K562 (cell line): ENCODE data around the gene CHRND. TPM values are rescaled to one million over a fixed set of nuclear protein-coding genes. Genes with fewer than 3 reads are reported as not detected.

Experiments used
- ATAC-seq: fragments of 200-7000 bp; cut with Tn5 transposase; 3 replicates; pipeline ENCODE4 v1.9.1; 2020; ENCODE audit warnings: moderate library complexity
- BruUV-seq: library from RNA; stranded (reverse); fragments of 400-500 nt; replicated peaks from 2 replicates; lab custom pipeline; 2021; lab: Mats Ljungman, UMichigan
- CTCF ChIA-PET: fragments of 300-600 bp; formaldehyde crosslinking; extraction: SDS; loops from one replicate; lab custom pipeline; 2021; ENCODE audit warnings: low intra/inter-chr PET ratio; lab: Yijun Ruan, JAX
- POLR2A ChIA-PET: fragments of 300-600, 350-650 bp; sonication (Branson Sonifier 250); formaldehyde crosslinking; extraction: SDS; loops from one replicate; lab custom pipeline; 2021; ENCODE audit warnings: antibody characterized with exemption, inconsistent platforms; lab: Yijun Ruan, JAX
- DNase-seq, 4 experiments: peaks; one replicate each; pipeline versions ENCODE4 v3.0.0 to v3.0.0-alpha.2; 2011 to 2018; ENCODE audit warnings: low spot score in 3 of 4, mixed read lengths in 3 of 4; ENCODE audit errors: extremely low read depth in 1 of 4
- FAIRE-seq: peaks from 2 replicates; lab custom pipeline; 2011; peaks lifted over from hg19 to GRCh38; lab: Jason Lieb, UNC
- H2AFZ ChIP-seq: 2 replicates; pipeline ENCODE4 v1.6.0; 2011; ENCODE audit warnings: low read depth, low read length, control low read depth, inconsistent platforms
- H3K27ac ChIP-seq: fragments of 200-600 bp; 3 replicates; pipeline ENCODE4 v1.8.0; 2011; ENCODE audit warnings: low read depth, mild to moderate bottlenecking, control low read depth, inconsistent platforms, low read length, moderate library complexity, mixed read lengths; ENCODE audit errors: extremely low read depth
- H3K27me3 ChIP-seq, 2 experiments: fragments of 300-600 bp in 1 of 2; 2 replicates in 1 of 2; 3 replicates in 1 of 2; pipeline versions ENCODE4 v1.6.0 to v1.8.0; 2011; ENCODE audit warnings: inconsistent platforms in 2 of 2, low read length in 2 of 2, mild to moderate bottlenecking in 1 of 2, mixed read lengths in 1 of 2, moderate library complexity in 1 of 2; ENCODE audit not compliant: control insufficient read depth in 2 of 2, insufficient read depth in 2 of 2
- H3K36me3 ChIP-seq: fragments of 300-600 bp; 3 replicates; pipeline ENCODE4 v1.8.0; 2011; ENCODE audit warnings: mild to moderate bottlenecking, low read length, inconsistent platforms; ENCODE audit not compliant: control insufficient read depth, insufficient read depth
- H3K4me1 ChIP-seq, 2 experiments: fragments of 200-600 bp in 1 of 2; replicated peaks in 1 of 2; 2 replicates in 1 of 2; 3 replicates in 1 of 2; pipeline versions ENCODE4 v1.5.1 to v1.8.0; 2011; ENCODE audit warnings: inconsistent platforms in 2 of 2, low read length in 2 of 2, mild to moderate bottlenecking in 1 of 2, mixed read lengths in 1 of 2, moderate library complexity in 1 of 2; ENCODE audit not compliant: control insufficient read depth in 2 of 2, insufficient read depth in 2 of 2
- H3K4me2 ChIP-seq: 2 replicates; pipeline ENCODE4 v1.6.1; 2011; ENCODE audit warnings: low read length, control low read depth, inconsistent platforms, mixed read lengths; ENCODE audit not compliant: insufficient read depth
- H3K4me3 ChIP-seq: fragments of 200-600 bp; sonication (generic), shearing (Covaris generic); 2 replicates; pipeline ENCODE4 v1.5.1; 2016; ENCODE audit warnings: control low read depth, inconsistent platforms
- H3K79me2 ChIP-seq: fragments of 200-600 bp; 3 replicates; pipeline ENCODE4 v1.8.0; 2011; ENCODE audit warnings: low read length, inconsistent platforms; ENCODE audit not compliant: control insufficient read depth, insufficient read depth
- H3K9ac ChIP-seq, 2 experiments: 2 replicates each; pipeline versions ENCODE4 v1.6.0 to v1.6.1; 2011; ENCODE audit warnings: low read depth in 2 of 2, low read length in 2 of 2, control low read depth in 1 of 2, inconsistent platforms in 1 of 2, mild to moderate bottlenecking in 1 of 2, mixed read lengths in 1 of 2; ENCODE audit not compliant: insufficient read depth in 1 of 2
- H3K9me1 ChIP-seq: one replicate; pipeline ENCODE4 v1.6.0; 2011; ENCODE audit warnings: inconsistent platforms, mild to moderate bottlenecking, low read length, moderate library complexity; ENCODE audit not compliant: control insufficient read depth, insufficient read depth
- H3K9me3 ChIP-seq: replicated peaks from 2 replicates; pipeline ENCODE4 v1.5.1; 2011; ENCODE audit warnings: low read depth, low read length, inconsistent platforms; ENCODE audit not compliant: control insufficient read depth, insufficient read depth
- H4K20me1 ChIP-seq: replicated peaks from 2 replicates; pipeline ENCODE4 v1.6.1; 2011; ENCODE audit warnings: low read length, inconsistent platforms, mixed read lengths; ENCODE audit not compliant: control insufficient read depth, insufficient read depth
- BHLHE40 ChIP-seq: IDR thresholded peaks from 2 replicates; pipeline ENCODE4 v1.6.1; 2011; ENCODE audit warnings: low read length, improper control_type of control experiment
- CBX5 ChIP-seq: IDR thresholded peaks from 2 replicates; pipeline ENCODE4 v1.6.1; 2014; ENCODE audit warnings: low read depth, borderline replicate concordance
- ELK1 ChIP-seq: sonication (generic); formaldehyde crosslinking; IDR thresholded peaks from 2 replicates; pipeline ENCODE4 v1.8.1; 2022; ENCODE audit warnings: missing genetic modification reagents
- RBM25 ChIP-seq: fragments of 200-400 bp; formaldehyde crosslinking; IDR thresholded peaks from 2 replicates; pipeline ENCODE4 v1.6.1; 2018; ENCODE audit warnings: low read length, low read depth, moderate library complexity; ENCODE audit not compliant: severe bottlenecking
- SIX5 ChIP-seq, 2 experiments: IDR thresholded peaks; 2 replicates each; pipeline ENCODE4 v1.6.1; 2011; ENCODE audit warnings: low read length in 2 of 2, borderline replicate concordance in 1 of 2, low read depth in 1 of 2, mild to moderate bottlenecking in 1 of 2, moderate library complexity in 1 of 2; ENCODE audit not compliant: insufficient read depth in 1 of 2
- ZBTB11 ChIP-seq, 3 experiments: fragments of 200-800 bp in 1 of 3; fragments of 250-450 bp in 1 of 3; fragments of 450-650 bp in 1 of 3; sonication (Bioruptor Pico) in 1 of 3; sonication (Bioruptor generic) in 1 of 3; formaldehyde crosslinking in 1 of 3; IDR thresholded peaks; 2 replicates each; pipeline versions ENCODE4 v1.6.1 to v1.8.0; 2016 to 2022; ENCODE audit warnings: mild to moderate bottlenecking in 2 of 3, missing genetic modification characterization in 2 of 3, missing compliant biosample characterization in 1 of 3, moderate library complexity in 1 of 3
- WGBS: fragments of 100-300 bp; shearing (Covaris generic); methylation state at CpG from one replicate; pipeline ENCODE4 v1.1.6; 2016; ENCODE audit warnings: low coverage, mixed read lengths; ENCODE audit not compliant: insufficient coverage; ENCODE audit errors: missing lambda C conversion rate; 5-methylcytosine and 5-hydroxymethylcytosine counted together
- in situ Hi-C: fragments of 300-500 bp; cut with MboI; formaldehyde crosslinking; loops from 4 replicates; pipeline ENCODE4 v1.15.0; 2018; ENCODE audit warnings: inconsistent platforms, mixed read lengths
- intact Hi-C: fragments of 100-400 bp; cut with micrococcal nuclease; formaldehyde crosslinking; loops from 2 replicates; pipeline ENCODE4 v1.14.2; 2022
- polyA plus RNA-seq, 8 experiments: library from polyadenylated mRNA; depleted of rRNA in 4 of 8; stranded (reverse) in 5 of 8; unstranded in 3 of 8; fragments of >200 nt; fragmentation: Nextera tagmentation in 2 of 8; fragmentation: Illumina TruSeq in 1 of 8; extraction: Ambion mirVana in 2 of 8; extraction: Trizol in 1 of 8; gene quantifications; 2 replicates each; pipeline versions ENCODE4 v1.2.1 to v1.2.3, GENCODE V29; 2011 to 2014; ENCODE audit warnings: inconsistent platforms in 1 of 8, missing spikeins in 1 of 8
- total RNA-seq, 7 experiments: library from RNA; depleted of rRNA in 6 of 7; stranded (reverse); fragments of >200 nt in 6 of 7; fragmentation: Illumina TruSeq in 2 of 7; extraction: Trizol in 2 of 7; gene quantifications; 2 replicates each; pipeline versions ENCODE4 v1.2.1 to v1.2.3, GENCODE V29; 2011 to 2021; ENCODE audit warnings: low replicate concordance in 1 of 7

CHRND gene
- total and polyA plus RNA-seq, 9 of the 15 experiments (the other 6 are each of a cell fraction or from before 2014, with no cell fraction given) = not detected

- Histone ChIP-seq H3K9me3 (no peaks in the 10 kb centered on the region), H2AFZ (no peak overlapping the region), H4K20me1 (no peaks in the 10 kb centered on the region), H3K4me1 (no peaks in the 10 kb centered on the region), H3K9ac (no peak overlapping the region), H3K27ac (no peak overlapping the region), H3K4me2 (no peak overlapping the region), H3K27me3 (peaks cover 0 to 51% of the 10 kb centered on the region in 2 experiments; a peak in 2 of 5 replicates), H3K9me1 (no peaks in the 10 kb centered on the region), H3K4me3 (no peak overlapping the region), H3K79me2 (no peaks in the 10 kb centered on the region), H3K36me3 (no peaks in the 10 kb centered on the region)
- in situ Hi-C loops = loop anchor here (10.0 kb wide), 1 partner anchor 608 kb away; no protein-coding TSS in a partner anchor
- BruUV-seq = no TSS peak
- TF ChIP-seq BHLHE40 (0 out of 2 replicates have a peak, but pooled peaks have one; percentile 25), CBX5 (no peak)
- ChIA-PET CTCF (no interaction called here), POLR2A (no interaction called here)
- FAIRE-seq (no peak), DNase-seq (no peak), ATAC-seq (no peak)
- intact Hi-C loops = no loop called here
- WGBS = 0% methylated on average over 7 of the region's 10 CpGs
These were observed 13.4 kb upstream of the CHRND start for GRCh38 chr2:232512602-232513001.

- no peak overlapping the region for H3K9ac ChIP-seq
- FAIRE-seq (no peak), ATAC-seq (no peak), DNase-seq (no peak)
- H3K9me1 ChIP-seq = no peaks in the 10 kb centered on the region
- H3K9me3 ChIP-seq = no peaks in the 10 kb centered on the region
- no peak overlapping the region for H3K4me2 ChIP-seq
- H2AFZ ChIP-seq = no peak overlapping the region
- no peak for TF ChIP-seq ZBTB11 (CRISPR knock-in tag; IDR thresholded peaks at IDR 0.05)
- TF ChIP-seq RBM25 = peak; percentile 83
- TF ChIP-seq SIX5 (IDR thresholded peaks at IDR 0.05; ENCODE audit: borderline replicate concordance in 1 of 2, insufficient read depth in 1 of 2, low read depth in 1 of 2, low read length in 2 of 2) = no peak
- no peak for TF ChIP-seq ELK1 (CRISPR knock-in tag)
- H3K4me1 ChIP-seq = no peaks in the 10 kb centered on the region
- peaks cover 0 to 48% of the 10 kb centered on the region in 2 experiments; a peak in 2 of 5 replicates for H3K27me3 ChIP-seq
- H3K4me3 ChIP-seq = no peak overlapping the region
- ChIA-PET POLR2A (interaction anchor here (0.6 kb wide), 1 partner anchor 329 kb away, joined by 3 read pairs; no protein-coding TSS in a partner anchor), CTCF (no interaction called here)
- WGBS = 4% methylated on average over 3 of the region's 5 CpGs
- no peaks in the 10 kb centered on the region for H3K36me3 ChIP-seq
- in situ Hi-C loops = loop anchor here (10.0 kb wide), 1 partner anchor 609 kb away; no protein-coding TSS in a partner anchor
- H4K20me1 ChIP-seq = no peaks in the 10 kb centered on the region
- H3K27ac ChIP-seq = no peak overlapping the region
- no TSS peak for BruUV-seq
- no peaks in the 10 kb centered on the region for H3K79me2 ChIP-seq
- intact Hi-C loops = no loop called here
These were observed 12.6 kb upstream of the CHRND start for GRCh38 chr2:232513353-232513752.
